Stimulated activated CD8-positive, alpha-beta memory T cell treated with anti-CD3 and anti-CD28 coated beads, Interleukin-7, amount 100 ng/mL, for 24 hours (primary cell): Measurements from ENCODE around the gene RNF113B.

Experiments
- DNase-seq: peaks from one replicate; pipeline ENCODE4 v3.0.0-alpha.2; 2020; ENCODE audit warnings: low read depth

The RNF113B gene

DNA sequence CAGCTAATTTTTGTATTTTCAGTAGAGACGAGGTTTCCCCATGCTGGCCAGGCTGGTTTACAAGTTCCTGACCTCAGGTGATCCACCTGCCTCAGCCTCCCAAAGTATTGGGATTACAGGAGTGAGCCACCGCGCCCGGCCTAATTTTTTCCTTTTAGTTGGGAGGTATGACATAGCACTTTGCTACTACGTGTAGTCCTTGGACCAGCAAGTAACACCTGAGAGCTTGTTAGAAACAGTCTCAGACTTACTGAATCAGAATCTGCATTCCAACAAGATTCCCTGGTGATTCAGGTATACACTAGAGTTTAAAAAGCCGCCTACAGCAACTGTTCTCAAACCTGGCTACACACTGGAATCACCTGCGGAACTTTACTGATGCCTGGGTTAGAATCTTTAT is 36.0 kb downstream of the RNF113B start:
- DNase-seq: no peak

DNA sequence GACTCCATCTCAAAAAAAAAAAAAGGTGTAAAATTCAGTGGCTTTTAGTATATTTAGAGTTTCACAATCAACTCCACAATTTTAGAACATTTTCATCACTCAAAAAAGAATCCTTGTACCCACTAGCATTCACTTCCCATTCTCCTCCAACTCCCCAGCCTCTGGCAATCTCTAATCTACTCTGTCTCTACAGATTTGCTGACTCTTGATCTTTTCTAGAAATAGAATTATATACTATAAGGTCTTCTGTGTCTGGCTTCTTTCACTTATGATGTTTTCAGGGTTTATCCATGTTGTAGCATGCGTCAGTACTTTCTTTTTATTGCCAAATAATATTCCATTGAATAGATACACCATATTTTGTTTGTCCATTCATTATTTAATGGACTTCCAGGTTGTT is 42.2 kb downstream of the RNF113B start:
- DNase-seq: no peak

DNA sequence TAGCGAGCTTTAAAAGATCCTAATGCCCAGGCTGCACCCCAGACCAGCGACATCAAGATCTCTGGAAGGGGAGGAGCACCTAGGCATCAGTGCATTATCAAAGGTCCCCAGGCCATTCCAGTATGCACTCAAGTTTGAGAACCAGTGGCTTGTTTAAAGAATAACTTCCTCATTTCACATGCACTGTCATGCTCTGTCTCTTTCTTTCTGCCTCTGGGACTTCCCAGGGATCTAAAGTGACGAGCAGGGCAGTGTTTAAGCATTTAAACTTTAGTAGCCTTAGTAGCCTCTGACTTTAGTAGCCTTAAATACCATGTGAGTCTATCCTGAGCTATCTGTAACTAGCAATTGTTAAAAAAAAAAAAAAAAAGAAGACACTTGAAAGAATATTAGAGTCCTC is 43.1 kb downstream of the RNF113B start:
- DNase-seq: no peak

DNA sequence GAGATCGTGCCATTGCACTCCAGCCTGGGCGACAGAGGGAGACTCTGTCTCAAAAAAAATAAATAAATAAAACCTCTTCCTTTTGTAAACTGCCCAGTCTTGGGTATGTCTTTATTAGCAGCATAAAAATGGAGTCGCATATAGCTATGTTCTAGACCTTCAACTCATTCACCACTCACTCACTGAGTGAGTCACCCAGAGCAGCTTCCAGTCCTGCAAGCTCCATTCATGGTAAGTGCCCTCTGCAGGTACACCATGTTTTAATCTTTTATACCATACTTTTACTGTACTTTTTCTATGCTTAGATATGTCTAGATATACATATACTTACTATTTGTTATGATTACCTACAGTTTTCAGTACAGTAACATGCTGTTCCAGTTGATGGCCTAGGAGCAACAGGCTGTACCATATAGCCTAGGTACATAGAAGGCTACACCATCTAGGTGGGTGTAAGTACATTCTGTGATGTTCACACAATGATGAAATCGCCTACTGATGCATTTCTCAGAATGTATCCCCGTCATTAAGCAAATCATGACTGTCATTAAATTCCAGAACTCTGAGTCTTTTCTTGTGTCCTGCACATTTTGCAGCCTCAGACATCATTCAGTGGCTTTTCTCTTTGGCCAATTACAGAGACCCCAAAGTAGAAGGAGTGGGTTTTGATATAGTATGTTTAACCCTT is 47.9 kb downstream of the RNF113B start:
- no peak for DNase-seq
